Keratinocyte (primary cell): Measurements from ENCODE around the gene WDSUB1.

Experiments
- CTCF ChIP-seq, 3 experiments: IDR thresholded peaks in 1 of 3; conservative IDR thresholded peaks in 1 of 3; optimal IDR thresholded peaks in 1 of 3; 2 replicates in 2 of 3; 3 replicates in 1 of 3; pipeline versions ENCODE3 to v1.5.1; 2011; ENCODE audit warnings: low read length in 3 of 3, mild to moderate bottlenecking in 3 of 3, moderate library complexity in 2 of 3, control low read depth in 1 of 3, inconsistent platforms in 1 of 3; ENCODE audit not compliant: insufficient read depth in 2 of 3; ENCODE audit errors: extremely low read depth in 1 of 3
- EZH2 ChIP-seq: IDR thresholded peaks from one replicate; pipeline ENCODE4 v1.6.1; 2012; ENCODE audit warnings: inconsistent platforms, mild to moderate bottlenecking, low read length, moderate library complexity

- no peak for TF ChIP-seq CTCF (optimal IDR thresholded peaks at IDR 0.05 in 1 of 3, IDR thresholded peaks at IDR 0.05 in 1 of 3, conservative IDR thresholded peaks at IDR 0.05 in 1 of 3; ENCODE audit: extremely low read depth in 1 of 3, insufficient read depth in 2 of 3, low read length in 3 of 3)
- no peak for TF ChIP-seq EZH2
Observed at GRCh38 chr2:159199236-159199635, 87.3 kb downstream of the WDSUB1 start.
